Cardiac fibroblast (primary cell): ENCODE results near the gene MIGA2.
"Not testable (repeated sequence)": the region's sequence is repeated elsewhere in the genome, so short reads cannot be mapped to it uniquely, and the experiment has no call there.

Experiments used
- DNase-seq, 2 donors: peaks; one replicate each; pipeline versions ENCODE4 v3.0.0 to v3.0.0-alpha.2; 2010; ENCODE audit warnings: low read depth in 2 of 2
- H3K4me3 ChIP-seq, 2 donors: replicated peaks in 1 of 2; 1 replicate in 1 of 2; 2 replicates in 1 of 2; pipeline ENCODE4 v1.5.1; 2011; ENCODE audit warnings: low read depth in 2 of 2, low read length in 2 of 2, mild to moderate bottlenecking in 2 of 2, moderate library complexity in 1 of 2
- CTCF ChIP-seq: IDR thresholded peaks from one replicate; pipeline ENCODE4 v1.5.1; 2011; ENCODE audit warnings: low read depth, mild to moderate bottlenecking, low read length, inconsistent platforms

The MIGA2 gene

DNA sequence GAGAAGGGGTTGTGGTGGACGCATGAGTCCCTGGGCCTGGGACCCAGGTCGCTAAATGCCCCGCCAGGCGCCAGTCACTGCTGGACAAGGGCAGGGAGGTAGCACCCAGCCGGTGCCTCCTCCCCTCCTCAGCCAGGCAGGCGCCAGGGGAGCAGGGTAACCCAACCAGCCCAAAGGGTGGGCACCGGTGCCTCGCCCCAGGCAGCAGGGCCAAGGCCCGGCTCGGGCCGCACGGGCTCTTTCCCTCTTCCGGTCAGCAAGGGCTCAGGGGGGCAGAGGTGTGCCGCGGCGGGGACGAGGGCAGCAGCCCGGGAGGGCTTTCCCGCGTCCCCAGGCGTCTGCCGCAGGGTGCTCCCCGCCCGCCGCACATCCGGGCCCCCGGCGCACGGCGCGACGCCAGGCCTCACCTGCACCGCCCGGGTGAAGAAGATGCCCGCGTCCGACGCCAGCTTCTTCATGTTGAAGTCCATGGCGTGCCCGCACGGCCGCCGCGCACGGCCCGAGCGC lies 8.7 kb upstream of the MIGA2 start:
- H3K4me3 ChIP-seq = peak overlapping the region; percentile 68 to 79
- DNase-seq = no peak
- TF ChIP-seq CTCF = no peak

- DNase-seq = peak; percentile 97 to 99
- peak; percentile 81 for TF ChIP-seq CTCF
- peak within 1 kb of the TSS; percentile 68 to 79 for H3K4me3 ChIP-seq
Observed at GRCh38 chr9:129028192-129028966, 8.0 kb upstream of the MIGA2 start, which contains the start of gene SH3GLB2. Gene SH3GLB2 (minus strand): TSS chr9:129028331. CDS start chr9:129028154, 177 bp downstream.

DNA sequence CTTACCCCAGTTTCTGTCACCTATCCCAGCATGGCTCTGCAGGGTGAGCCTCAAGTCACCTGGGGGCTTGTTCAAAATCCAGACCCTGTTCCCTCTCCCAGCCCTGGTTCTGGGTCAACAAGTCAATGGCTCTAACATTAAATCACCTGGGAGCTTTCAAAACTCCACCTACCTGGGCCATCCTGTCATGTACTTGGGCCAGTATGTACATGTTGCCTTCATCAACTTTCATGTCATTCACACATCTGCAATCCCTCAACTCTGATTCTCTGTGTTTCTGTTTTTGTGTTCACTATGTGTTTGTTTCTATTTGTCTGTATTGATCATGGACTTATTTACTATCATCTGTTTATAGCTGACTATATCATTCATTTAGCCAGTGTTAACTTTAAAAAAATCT lies 6.2 kb upstream of the MIGA2 start:
- no peak overlapping the region for H3K4me3 ChIP-seq
- TF ChIP-seq CTCF = no peak
- DNase-seq = no peak

GRCh38 chr9:129031514-129031913 lies 4.9 kb upstream of the MIGA2 start:
- no peak for TF ChIP-seq CTCF
- no peak for DNase-seq
- H3K4me3 ChIP-seq = no peak overlapping the region

GRCh38 chr9:129032541-129033159 lies 3.8 kb upstream of the MIGA2 start:
- DNase-seq = no peak
- H3K4me3 ChIP-seq = no peak overlapping the region
- no peak for TF ChIP-seq CTCF

- TF ChIP-seq CTCF = no peak
- H3K4me3 ChIP-seq = no peak overlapping the region
- DNase-seq = no peak
Observed at GRCh38 chr9:129033216-129033615, 3.2 kb upstream of the MIGA2 start.

DNA sequence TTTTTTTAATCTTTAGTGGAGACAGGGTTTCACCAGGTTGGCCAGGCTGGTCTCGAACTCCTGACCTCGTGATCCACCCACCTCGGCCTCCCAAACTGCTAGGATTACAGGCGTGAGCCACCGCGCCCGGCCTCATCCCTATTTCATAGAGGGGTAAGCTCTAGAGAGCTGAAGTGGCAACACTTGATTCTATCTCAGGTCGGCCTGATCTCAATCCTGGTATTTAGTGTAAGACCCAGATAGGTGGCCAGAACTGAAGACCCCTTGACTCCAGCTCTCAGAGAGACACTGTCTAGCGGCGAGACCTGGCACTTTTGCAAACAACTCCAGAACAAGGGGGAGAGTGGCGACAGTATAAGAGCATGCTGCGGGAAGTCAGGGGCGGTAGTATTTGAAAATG lies 588 bp upstream of the MIGA2 start:
- peak overlapping the region; percentile 17 to 35 for H3K4me3 ChIP-seq
- DNase-seq = not testable (repeated sequence)
